Fibroblast of villous mesenchyme (primary cell): Measurements from ENCODE around the gene MEI1. TPM values are rescaled to one million over a fixed set of nuclear protein-coding genes. Genes with fewer than 3 reads are reported as not detected.

Source experiments
- DNase-seq: peaks from one replicate; pipeline ENCODE4 v3.0.0-alpha.2; 2010; ENCODE audit warnings: low read depth
- H3K4me3 ChIP-seq: 2 replicates; pipeline ENCODE4 v1.5.1; 2011; ENCODE audit warnings: low read depth, mild to moderate bottlenecking, low read length
- total RNA-seq: library from RNA; depleted of rRNA; stranded (reverse); fragments of >200 nt; gene quantifications from 2 replicates; pipeline ENCODE4 v1.2.3, GENCODE V29; 2012
- TF ChIP-seq, protein P1 (sequence below): IDR thresholded peaks from 2 replicates; pipeline ENCODE4 v1.5.1; 2012; ENCODE audit warnings: low read depth, mild to moderate bottlenecking, low read length; ENCODE audit not compliant: insufficient read depth

The MEI1 gene
- total RNA-seq, 1 donor: 2.2 TPM

DNA sequence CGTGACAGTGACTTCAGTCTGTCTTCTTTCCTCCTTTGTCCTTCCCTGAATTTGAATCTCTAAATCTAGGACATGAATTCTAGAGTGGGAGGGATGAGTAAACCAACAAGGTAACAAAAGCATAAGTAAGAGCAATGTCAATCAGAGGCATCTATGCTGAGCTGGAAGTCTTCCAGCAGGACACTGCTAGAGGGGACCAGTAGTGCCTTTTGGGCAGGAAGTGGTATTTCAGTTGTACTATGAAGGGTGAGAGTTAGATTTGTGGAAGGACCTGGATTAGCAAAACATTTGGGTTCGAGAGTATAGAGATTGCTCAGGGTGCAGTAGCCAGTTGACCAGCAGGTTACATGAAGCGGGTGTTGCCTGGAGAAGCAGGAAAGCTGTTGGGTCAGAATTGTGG lies 40.3 kb downstream of the MEI1 start:
- no peak overlapping the region for H3K4me3 ChIP-seq
- TF ChIP-seq, protein P1, sequence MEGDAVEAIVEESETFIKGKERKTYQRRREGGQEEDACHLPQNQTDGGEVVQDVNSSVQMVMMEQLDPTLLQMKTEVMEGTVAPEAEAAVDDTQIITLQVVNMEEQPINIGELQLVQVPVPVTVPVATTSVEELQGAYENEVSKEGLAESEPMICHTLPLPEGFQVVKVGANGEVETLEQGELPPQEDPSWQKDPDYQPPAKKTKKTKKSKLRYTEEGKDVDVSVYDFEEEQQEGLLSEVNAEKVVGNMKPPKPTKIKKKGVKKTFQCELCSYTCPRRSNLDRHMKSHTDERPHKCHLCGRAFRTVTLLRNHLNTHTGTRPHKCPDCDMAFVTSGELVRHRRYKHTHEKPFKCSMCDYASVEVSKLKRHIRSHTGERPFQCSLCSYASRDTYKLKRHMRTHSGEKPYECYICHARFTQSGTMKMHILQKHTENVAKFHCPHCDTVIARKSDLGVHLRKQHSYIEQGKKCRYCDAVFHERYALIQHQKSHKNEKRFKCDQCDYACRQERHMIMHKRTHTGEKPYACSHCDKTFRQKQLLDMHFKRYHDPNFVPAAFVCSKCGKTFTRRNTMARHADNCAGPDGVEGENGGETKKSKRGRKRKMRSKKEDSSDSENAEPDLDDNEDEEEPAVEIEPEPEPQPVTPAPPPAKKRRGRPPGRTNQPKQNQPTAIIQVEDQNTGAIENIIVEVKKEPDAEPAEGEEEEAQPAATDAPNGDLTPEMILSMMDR: no peak
- no peak for DNase-seq

DNA sequence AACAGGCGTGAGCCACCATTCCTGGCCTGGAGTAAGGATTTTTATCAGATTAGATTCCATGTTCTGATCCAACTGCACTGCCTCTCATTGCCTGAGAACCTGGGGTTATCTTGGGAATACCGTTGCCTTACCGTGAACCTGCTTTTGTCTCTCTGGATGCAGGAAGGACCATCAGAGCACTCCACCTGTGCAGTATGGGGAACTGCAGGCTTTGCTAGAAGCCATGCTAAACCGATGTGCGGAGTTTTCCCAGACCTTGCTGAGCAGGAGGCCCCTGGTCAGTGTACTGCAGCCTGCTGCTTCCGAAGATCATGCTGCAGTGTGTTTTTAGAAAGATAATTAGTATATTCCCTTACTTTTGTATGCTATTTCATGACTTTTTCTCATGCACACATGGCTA lies 43.6 kb downstream of the MEI1 start:
- DNase-seq: no peak
- TF ChIP-seq, protein P1: no peak
- H3K4me3 ChIP-seq: no peak overlapping the region

DNA sequence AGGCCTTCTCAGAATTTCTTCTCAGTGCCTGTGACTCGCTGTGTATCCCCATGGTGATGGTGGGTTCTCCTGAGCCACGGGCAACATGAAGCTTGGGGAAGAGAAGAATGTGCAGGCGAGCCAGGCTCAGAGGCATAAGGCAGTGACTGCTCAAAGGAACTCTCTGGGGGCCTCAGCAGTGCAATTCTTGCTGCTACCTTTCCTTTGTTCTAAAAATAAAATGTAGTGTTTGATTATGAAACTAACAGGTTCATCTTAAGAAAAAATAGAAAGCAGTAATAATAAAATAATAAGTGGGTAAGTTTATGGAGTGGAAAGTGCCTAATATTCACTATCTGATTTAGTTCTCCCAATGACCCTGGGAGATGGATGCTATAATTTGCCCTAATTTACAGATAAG lies 46.7 kb downstream of the MEI1 start:
- no peak for DNase-seq
- H3K4me3 ChIP-seq: no peak overlapping the region
- TF ChIP-seq, protein P1: no peak

DNA sequence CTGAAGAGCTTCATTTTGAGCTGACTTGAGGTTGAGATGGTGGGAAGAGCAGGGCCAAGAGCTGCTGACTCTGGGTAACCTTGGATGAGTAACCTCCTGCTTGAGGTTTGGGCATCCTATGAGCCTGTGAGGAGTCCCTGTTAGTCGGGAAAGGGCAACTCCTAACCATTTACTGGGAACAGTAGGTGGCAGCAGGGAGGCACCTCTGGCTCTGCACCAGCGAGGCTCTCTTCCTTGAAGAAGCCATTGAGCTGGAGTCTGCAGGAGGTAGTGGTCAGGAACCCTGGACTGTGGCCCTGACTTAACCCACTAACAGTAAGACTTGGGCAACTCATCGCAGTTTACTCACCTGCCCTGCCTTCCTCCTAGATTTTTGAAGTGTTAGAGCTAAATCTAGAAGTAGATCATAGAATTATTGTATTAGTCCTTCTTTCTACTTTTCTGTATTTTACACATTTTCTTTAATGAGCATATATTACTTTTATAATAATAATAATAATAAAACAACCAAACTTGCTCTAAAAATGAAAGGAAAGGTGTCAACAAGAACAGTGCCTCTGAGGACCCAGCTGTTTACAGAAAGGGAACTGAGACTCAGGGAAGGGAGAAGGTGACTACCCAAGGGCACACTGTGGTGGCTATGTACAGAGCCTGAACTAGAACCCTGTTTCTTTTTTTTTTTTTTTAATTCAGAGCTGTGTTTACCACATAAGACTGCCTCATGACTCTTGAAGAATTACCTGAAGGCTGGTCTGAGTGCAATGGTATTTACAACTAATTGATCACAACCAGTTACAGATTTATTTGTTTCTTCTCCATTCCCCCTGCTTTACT lies 47.5 kb downstream of the MEI1 start:
- H3K4me3 ChIP-seq: no peak overlapping the region
- DNase-seq: peak; percentile 79
- TF ChIP-seq, protein P1: peak; percentile 83

DNA sequence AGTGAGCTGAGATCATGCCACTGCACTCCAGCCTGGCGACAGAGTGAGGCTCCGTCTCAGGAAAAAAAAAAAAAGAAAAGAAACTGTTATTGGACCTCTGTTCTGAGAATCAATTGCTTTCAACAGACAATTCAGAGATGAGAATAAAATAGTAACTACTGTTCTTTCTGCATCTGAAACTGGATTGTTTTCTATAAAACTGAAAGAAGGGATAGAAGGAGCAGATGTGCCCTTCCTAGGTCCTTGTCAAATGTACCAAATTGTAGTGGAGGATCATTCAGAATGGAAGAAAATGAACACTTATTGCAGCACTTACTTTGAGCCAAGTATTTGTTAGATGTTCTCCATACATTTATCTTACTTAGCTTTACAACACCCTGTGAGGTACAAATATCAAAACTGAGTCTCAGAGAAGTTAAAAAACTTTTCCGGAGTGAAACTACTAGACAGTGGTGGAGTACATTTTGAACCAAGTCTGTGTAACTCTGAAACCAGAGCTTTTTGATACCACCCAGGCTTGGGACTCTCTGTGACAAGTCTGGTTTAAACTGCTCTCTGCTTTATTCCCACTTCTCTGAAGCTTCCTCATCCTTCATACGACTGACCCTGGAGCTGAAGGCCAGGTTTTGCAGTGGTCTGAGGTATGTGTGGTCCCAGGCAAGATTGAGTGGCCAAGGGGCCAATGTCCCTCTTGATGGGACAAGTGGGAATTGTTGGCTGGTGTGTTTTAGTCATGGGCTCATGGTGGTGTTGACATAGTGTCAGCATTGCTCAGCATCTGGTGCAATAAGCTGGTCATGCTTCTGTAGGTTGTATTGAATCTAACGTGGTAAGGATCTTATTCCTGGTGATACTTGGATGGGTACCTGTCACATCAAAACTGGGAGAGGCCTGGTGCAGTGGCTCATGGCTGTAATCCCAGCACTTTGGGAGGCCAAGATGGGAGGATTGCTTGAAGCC lies 53.0 kb downstream of the MEI1 start:
- no peak for DNase-seq
- TF ChIP-seq, protein P1: no peak

DNA sequence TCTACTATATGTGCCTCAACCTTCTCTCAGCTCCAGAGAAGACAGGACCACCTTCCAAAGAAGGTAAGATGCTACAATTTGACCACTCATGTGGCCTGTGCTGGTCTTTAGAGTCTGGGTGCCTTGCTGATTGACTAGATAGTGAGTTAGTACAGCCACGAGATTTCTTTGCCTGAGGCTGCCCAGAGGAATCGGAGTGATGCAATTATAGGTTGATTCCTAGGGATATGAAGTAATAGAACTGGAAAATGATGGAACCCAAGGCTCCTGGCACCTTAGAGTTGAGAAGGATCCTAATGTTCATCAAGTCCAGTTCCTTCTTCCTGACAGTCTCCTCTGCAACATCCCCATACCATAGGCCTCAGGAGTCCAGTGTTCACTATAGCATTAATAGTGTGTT lies 54.7 kb downstream of the MEI1 start:
- no peak overlapping the region for H3K4me3 ChIP-seq
- no peak for DNase-seq
- TF ChIP-seq, protein P1: no peak

More for the DNA sequence above, 53.0 kb downstream of the MEI1 start:
- no peak overlapping the region for H3K4me3 ChIP-seq
